HG02642 (cell line): Measurements from ENCODE around the gene FRS3.
"Not testable (repeated sequence)": the region's sequence is repeated elsewhere in the genome, so short reads cannot be mapped to it uniquely, and the experiment has no call there.

Experiments used
- ATAC-seq: cut with Tn5 transposase; IDR thresholded peaks from one replicate; pipeline ENCODE4 v1.9.1; 2021; ENCODE audit warnings: mild to moderate bottlenecking; ENCODE audit not compliant: unreplicated experiment, poor library complexity

The FRS3 gene

DNA sequence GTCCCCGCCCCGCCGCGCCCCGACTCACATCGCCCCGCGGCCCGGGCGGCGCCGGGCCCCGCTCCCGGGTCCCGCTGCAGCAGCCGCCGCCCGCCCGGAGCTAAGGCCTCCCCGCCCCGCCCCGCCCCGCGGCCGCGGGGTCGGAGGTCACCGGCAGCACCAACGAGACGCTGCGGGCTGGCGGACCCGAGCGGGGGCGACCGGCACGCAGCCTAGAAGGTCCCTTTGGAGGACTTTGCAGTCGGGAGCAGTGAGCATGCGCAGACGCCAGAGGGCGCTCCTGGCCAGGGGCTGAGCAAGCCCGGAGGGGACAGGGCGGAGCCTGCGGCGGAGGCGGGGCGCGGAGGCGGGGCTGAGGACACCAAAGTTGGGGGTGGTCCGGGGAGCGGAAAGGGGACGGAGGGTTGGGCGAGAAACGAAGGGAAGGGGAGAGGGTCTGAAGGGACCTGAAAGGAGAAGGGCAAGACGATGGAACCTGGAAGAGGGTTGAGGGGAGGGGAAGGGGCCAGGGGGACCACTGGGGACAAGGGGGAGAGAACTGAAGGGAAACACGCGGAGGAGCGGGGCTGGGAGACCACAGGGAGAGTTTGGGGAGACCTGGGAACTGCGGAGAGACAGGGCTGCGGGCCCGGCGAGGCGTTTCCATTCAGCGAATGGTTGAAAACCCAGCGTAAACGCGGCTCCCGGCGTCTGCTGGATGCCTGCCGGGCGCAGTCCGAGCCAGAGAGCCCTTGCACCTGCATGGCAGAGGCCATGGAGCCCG is at the start of gene FRS3:
Gene FRS3, minus strand, starts transcription at position 113 of the 763 bp plus-strand sequence. CDS start 2,913 bp downstream, outside the sequence.
- ATAC-seq, result peak; percentile 93

DNA sequence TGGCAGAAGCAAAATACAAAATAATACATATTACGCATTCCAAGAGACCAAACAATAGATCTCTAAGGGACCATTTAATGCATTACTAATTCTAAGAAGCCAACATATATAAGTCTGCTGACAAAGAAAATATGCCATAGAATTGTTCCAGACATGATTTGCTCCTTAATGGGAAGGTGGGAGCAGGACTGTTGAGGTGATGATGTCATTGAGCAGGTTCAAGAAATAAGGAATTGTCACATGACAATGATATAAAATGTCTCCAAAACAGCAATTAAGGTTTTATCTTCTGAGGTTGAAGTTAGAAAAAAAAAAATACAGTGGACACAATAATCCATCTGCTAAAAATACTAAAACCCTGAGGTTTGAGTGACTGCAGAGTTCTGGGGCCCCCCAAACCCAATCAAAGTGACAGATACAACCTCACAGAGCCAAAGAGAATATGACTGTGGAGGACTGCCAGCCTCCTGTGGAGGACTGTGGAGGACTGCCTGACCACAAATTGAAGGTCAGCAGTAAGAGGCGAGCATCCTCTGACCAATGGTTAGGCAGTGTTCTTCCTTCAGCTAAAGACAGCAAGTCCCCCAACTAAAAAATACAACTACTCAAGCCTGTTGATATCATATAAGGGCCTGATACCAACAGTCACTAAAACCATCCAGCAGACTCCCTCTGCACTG is 46.8 kb upstream of the FRS3 start:
- ATAC-seq, result no peak

DNA sequence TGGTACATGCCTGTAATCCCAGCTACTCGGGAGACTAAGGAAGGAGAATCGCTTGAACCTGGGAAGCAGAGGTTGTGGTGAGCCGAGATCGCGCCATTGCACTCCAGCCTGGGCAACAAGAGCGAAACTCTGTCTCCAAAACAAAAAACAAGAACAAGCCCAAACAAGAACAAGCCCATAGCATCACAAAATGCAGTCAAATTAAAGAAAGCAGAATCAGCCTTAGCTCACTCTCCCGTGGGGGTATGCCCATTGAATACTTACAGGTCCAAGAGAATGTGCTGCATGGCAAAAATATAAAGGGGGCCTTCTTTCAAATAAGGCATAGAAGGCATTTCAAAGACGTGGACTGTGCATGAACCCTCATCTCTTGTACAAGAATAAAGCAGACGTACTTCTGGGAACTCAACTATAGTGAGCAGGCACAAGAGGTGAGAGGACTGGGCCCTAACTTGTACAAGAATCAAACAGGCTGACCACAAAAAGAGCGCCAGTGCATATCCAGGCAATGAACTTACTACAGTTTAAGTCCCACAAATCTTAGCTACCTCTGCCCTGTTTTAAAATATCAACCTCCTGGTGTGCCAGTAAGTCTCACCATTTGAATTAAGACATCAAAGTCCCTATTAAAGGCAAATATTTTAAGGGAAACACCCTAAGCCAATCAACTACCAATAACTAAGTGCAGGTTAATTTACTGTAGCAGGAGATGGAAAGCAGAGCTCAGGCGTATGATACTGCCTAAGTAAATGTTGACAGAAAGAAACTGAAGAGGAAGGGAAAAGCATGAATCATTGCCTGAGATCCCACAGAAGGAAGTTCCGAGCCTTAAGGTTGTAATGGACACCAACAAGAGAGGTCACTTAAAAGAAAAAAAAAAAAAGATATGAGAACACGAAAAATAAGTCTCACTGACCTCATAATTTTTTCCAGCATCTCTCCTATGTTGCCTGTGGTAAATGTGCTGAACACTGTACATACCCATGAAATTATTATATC is 45.2 kb upstream of the FRS3 start:
- ATAC-seq, result no peak

- ATAC-seq, result no peak
Measured at GRCh38 chr6:41823178-41823577, 43.5 kb upstream of the FRS3 start.

- no peak for ATAC-seq
Measured at GRCh38 chr6:41822021-41822420, 42.3 kb upstream of the FRS3 start.

DNA sequence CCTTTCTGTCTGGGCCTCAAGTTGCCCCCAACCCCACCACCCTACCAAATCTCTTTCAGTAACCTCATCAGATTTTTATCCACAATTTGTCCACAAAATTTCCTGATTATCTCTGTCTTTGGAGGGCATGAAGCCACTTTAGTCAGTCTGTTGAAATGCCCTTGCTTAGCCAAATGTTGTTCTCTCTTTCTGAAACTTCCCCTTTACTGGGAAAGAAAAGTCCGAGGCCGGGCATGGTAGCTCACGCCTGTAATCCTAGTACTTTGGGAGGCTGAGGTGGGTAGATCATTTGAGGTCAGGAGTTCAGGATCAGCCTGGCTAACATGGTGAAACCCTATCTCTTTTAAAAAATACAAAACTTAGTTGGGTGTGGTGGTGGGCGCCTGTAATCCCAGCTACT is 41.6 kb upstream of the FRS3 start:
- no peak for ATAC-seq

GRCh38 chr6:41818271-41819054 is 38.8 kb upstream of the FRS3 start:
- ATAC-seq, result no peak

GRCh38 chr6:41815587-41815986 is 35.9 kb upstream of the FRS3 start:
- no peak for ATAC-seq

GRCh38 chr6:41814629-41815028 is 34.9 kb upstream of the FRS3 start:
- no peak for ATAC-seq

DNA sequence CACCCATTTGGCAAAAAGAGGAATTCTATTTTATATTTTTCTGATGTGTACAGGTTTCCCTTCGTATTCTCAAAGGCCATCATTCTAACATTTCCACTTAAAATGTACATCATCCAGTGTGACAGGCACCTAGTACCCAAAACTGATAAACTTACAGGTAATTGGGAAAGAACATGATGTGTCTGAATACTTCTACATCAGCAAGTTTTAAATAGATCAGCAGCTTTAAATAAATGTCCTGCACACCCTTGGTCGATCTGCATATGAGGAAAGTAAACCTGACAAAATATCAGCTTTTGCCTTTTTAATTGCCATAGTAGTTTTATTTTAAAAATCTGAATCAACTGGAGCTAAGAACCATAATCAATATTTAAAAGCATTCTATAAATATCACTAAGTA is 34.3 kb upstream of the FRS3 start:
- ATAC-seq, result no peak

DNA sequence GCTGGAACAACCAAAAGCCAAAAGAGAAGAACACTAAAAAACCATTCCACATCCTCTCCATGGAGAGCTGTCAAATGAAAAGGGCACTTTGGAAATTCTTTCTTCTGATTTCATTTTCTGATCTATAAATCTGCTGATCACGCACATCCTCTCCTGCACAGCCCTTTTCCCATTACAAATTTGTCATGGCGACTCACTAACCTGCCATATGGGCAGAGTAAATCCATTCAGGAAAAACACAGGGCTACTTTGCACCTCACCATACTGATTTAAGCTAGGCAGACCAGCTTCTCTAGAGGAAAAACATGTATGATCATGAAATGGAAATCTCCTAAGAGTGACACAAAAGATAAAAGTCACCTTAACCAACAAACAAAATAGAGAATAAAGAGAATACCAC is 33.8 kb upstream of the FRS3 start:
- no peak for ATAC-seq

DNA sequence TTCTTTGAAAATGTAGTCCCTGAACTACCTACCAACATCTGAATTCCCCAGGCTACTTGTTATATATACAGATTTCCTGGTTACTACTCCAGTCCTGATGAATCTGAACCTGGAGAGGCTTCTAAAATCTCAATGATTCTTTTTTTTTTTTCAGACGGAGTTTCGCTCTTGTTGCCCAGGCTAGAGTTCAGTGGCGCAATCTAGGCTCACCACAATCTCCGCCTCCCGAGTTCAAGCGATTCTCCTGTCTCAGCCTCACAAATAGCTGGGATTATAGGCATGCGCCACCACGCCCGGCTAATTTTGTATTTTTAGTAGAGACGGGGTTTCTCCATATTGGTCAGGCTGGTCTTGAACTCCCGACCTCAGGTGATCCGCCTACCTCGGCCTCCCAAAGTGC is 32.2 kb upstream of the FRS3 start:
- not testable (repeated sequence) for ATAC-seq

- ATAC-seq, result no peak
Measured at GRCh38 chr6:41811095-41811494, 31.4 kb upstream of the FRS3 start.

DNA sequence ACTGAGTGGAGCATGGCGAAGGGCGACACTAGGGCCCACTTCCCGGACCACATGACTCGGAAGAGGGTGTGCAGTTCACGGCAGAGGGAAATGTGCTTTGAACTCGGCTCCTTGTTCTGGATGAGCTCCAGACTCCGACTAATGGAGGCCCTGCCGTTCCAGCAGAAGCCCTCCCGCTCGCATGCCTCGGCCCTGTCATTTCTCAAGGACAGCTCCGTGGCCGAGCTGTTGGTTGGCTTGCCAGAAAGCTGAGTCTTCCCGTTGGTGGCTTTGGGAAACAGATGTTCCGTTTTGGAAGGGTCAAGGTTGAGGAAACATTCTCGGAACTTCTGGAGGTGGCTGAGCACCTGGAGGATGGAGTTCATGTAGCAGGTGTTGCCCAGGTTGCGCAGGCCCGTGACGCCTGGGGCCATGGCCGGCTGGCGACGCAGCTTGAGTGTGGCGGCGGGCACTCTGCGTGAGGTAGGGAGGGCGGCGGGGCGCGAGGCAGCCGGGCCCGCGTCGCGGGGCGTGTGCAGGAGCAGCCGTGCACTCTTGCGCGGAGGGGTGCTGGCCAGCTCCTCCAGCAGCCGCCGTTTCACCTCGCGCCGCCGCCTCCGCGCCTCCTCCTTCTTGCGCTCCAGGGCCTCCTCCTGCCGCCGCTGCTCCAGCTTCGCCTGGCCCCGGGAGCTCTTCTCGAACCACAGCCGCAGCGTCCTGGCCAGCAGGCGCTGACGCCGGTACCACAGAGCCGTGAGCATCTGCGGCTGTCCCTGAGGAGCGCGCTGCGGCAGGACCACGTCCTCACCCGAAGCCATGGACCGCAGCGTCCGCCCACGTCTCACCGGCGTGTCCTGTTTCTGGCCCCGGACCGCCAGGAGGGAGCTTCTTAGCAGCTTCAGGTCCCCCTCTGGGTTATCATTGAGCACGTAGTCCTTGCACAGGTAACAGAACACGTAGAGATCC is 26.4 kb upstream of the FRS3 start:
- ATAC-seq, result no peak

DNA sequence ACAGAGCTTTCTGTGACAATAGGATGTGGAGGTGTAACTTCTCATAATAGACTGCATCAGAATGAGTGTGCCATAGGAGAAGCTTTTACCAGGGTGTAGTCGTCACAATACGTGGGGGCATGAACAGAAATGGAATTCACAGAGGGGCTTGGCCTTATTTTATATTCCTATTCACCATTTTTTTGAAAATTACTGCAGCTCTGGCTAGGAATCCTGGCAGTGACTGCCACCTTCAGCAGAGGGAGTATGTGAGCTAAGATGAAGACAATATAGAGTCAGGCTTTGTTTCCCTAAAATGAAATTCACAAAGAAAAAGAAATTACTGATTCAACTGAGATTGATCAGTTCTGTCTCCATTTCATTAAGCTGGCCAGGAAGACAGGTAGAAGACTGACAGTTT is 21.7 kb upstream of the FRS3 start:
- ATAC-seq, result no peak

DNA sequence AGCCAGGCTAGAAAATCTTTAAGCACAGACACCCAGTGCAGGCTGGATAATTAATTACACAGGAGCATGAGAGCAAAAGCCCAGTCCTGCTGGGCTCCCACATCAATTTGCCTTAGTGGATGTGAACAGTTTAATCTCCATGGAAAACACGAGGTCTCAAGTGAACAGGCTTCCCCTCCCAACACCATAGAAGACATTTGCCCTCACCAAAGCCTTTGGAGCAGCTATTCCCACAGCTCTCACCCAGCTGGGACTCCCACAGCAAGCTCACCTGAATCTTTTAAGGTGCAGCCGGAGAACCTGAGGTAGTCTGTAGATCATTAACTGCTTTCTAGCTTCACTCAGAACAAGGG is 19.8 kb upstream of the FRS3 start:
- ATAC-seq, result no peak

GRCh38 chr6:41798901-41799558 is 19.3 kb upstream of the FRS3 start:
- ATAC-seq, result no peak

DNA sequence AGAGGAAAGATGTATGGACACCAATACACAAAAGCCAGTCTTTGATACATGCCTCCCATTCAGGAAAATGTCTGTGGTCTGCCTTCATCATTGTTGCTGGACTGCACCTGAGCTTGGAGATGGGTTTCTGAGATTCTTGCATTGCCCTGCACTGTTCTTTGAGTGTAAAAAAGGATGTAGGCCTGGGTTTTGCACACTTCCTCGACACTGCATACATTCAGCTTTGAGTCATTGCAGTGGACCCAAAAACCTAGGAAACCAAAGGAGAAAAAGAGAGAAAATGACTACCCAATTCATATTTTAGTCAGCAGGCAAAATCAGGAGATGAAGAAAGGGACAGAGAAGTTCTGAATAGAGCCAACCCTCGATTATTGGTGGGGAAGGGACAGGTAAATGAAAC is 16.8 kb upstream of the FRS3 start:
- ATAC-seq, result no peak

DNA sequence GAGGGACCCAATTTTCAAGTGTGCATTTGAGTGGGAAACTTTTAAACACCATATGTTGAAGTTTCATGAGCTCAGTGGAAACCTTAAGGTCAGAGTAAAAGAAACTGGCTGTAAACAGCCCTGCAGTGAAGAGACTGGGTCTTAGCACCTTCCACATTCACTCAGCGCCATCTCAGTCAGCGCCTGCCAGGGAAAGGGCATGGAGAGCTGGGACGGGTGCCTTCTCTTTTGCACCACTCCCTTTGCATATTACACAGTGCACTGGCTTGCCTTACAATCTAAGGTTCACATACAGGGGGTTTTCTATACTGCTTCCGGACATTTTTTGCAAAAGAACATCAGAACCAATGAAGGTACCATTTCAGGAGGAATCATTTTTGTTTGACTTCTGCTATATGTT is 12.3 kb upstream of the FRS3 start:
- ATAC-seq, result no peak
